ENCODE results near the gene LAPTM5.

The LAPTM5 gene

GRCh38 chr1:30720271-30721223, 37.0 kb downstream of the LAPTM5 start:
- in situ Hi-C loops (cut with MboI; ENCODE audit: low sequenced_read_pairs), result loop anchor here (5.0 to 10.0 kb wide), 2 partner anchors 42 to 194 kb away; no protein-coding TSS in a partner anchor

GRCh38 chr1:30719406-30720270, 37.9 kb downstream of the LAPTM5 start:
- in situ Hi-C loops (cut with MboI; ENCODE audit: low sequenced_read_pairs), result loop anchor here (5.0 to 10.0 kb wide), 2 partner anchors 43 to 195 kb away; no protein-coding TSS in a partner anchor

- in situ Hi-C loops (cut with MboI; ENCODE audit: low sequenced_read_pairs), result no loop called here
These were observed 38.8 kb downstream of the LAPTM5 start for GRCh38 chr1:30718636-30719405.

GRCh38 chr1:30718091-30718635, 39.4 kb downstream of the LAPTM5 start:
- in situ Hi-C loops (cut with MboI; ENCODE audit: low sequenced_read_pairs), result no loop called here

- in situ Hi-C loops (cut with MboI; ENCODE audit: low sequenced_read_pairs), result no loop called here
These were observed 40.9 kb downstream of the LAPTM5 start for GRCh38 chr1:30716646-30717045.

GRCh38 chr1:30715886-30716285, 41.7 kb downstream of the LAPTM5 start:
- in situ Hi-C loops (cut with MboI; ENCODE audit: low sequenced_read_pairs), result no loop called here

- in situ Hi-C loops (cut with MboI; ENCODE audit: low sequenced_read_pairs), result no loop called here
These were observed 42.4 kb downstream of the LAPTM5 start for GRCh38 chr1:30715216-30715615.

GRCh38 chr1:30714536-30715090, 43.0 kb downstream of the LAPTM5 start:
- in situ Hi-C loops (cut with MboI; ENCODE audit: low sequenced_read_pairs), result no loop called here

GRCh38 chr1:30714025-30714424, 43.5 kb downstream of the LAPTM5 start:
- in situ Hi-C loops (cut with MboI; ENCODE audit: low sequenced_read_pairs), result no loop called here

GRCh38 chr1:30713311-30713710, 44.3 kb downstream of the LAPTM5 start:
- in situ Hi-C loops (cut with MboI; ENCODE audit: low sequenced_read_pairs), result no loop called here

GRCh38 chr1:30712583-30712982, 45.0 kb downstream of the LAPTM5 start:
- in situ Hi-C loops (cut with MboI; ENCODE audit: low sequenced_read_pairs), result no loop called here

- in situ Hi-C loops (cut with MboI; ENCODE audit: low sequenced_read_pairs), result no loop called here
These were observed 47.2 kb downstream of the LAPTM5 start for GRCh38 chr1:30710407-30710806.

GRCh38 chr1:30708361-30708728, 49.2 kb downstream of the LAPTM5 start:
- in situ Hi-C loops (cut with MboI; ENCODE audit: low sequenced_read_pairs), result no loop called here

GRCh38 chr1:30707412-30708360, 49.9 kb downstream of the LAPTM5 start:
- in situ Hi-C loops (cut with MboI; ENCODE audit: low sequenced_read_pairs), result no loop called here

- in situ Hi-C loops (cut with MboI; ENCODE audit: low sequenced_read_pairs), result no loop called here
These were observed 51.0 kb downstream of the LAPTM5 start for GRCh38 chr1:30706528-30706927.

- in situ Hi-C loops (cut with MboI; ENCODE audit: low sequenced_read_pairs), result no loop called here
These were observed 51.9 kb downstream of the LAPTM5 start for GRCh38 chr1:30705698-30706097.

GRCh38 chr1:30704765-30705509, 52.6 kb downstream of the LAPTM5 start:
- in situ Hi-C loops (cut with MboI; ENCODE audit: low sequenced_read_pairs), result no loop called here

GRCh38 chr1:30704271-30704670, 53.3 kb downstream of the LAPTM5 start:
- in situ Hi-C loops (cut with MboI; ENCODE audit: low sequenced_read_pairs), result no loop called here

All from HL-60/S4 treated with retinoic acid at 250 ng/mL for 4 days and 3 days (cell line).